Stomach smooth muscle (tissue), 2 donors: ENCODE results near the gene PTPN23.
"Not testable (repeated sequence)": the region's sequence is repeated elsewhere in the genome, so short reads cannot be mapped to it uniquely, and the experiment has no call there.

ENCODE experiments used
- H3K27ac ChIP-seq: one replicate; pipeline ENCODE4 v1.7.0; 2013; ENCODE audit warnings: mild to moderate bottlenecking, low read length, inconsistent platforms
- H3K27me3 ChIP-seq, 2 donors: one replicate each; pipeline ENCODE4 v1.7.0; 2013; ENCODE audit warnings: low read length in 2 of 2; ENCODE audit not compliant: insufficient read depth in 2 of 2, control insufficient read depth in 1 of 2
- H3K36me3 ChIP-seq, 2 donors: one replicate each; pipeline ENCODE4 v1.7.0; 2013; ENCODE audit warnings: low read length in 2 of 2; ENCODE audit not compliant: control insufficient read depth in 2 of 2, insufficient read depth in 2 of 2
- H3K4me1 ChIP-seq: one replicate; pipeline ENCODE4 v1.7.0; 2013; ENCODE audit warnings: low read length; ENCODE audit not compliant: control insufficient read depth, insufficient read depth
- H3K4me3 ChIP-seq, 2 donors: one replicate each; pipeline ENCODE4 v1.7.0; 2013; ENCODE audit warnings: low read length in 2 of 2
- H3K9ac ChIP-seq, 2 donors: one replicate each; pipeline ENCODE4 v1.7.0; 2013; ENCODE audit warnings: low read length in 2 of 2, mild to moderate bottlenecking in 1 of 2
- H3K9me3 ChIP-seq, 2 donors: one replicate each; pipeline ENCODE4 v1.7.0; 2013; ENCODE audit warnings: low read length in 2 of 2; ENCODE audit not compliant: control insufficient read depth in 2 of 2
- donor health status: healthy.
- donor health status: Pancreatic carcinoma.

Gene PTPN23

DNA sequence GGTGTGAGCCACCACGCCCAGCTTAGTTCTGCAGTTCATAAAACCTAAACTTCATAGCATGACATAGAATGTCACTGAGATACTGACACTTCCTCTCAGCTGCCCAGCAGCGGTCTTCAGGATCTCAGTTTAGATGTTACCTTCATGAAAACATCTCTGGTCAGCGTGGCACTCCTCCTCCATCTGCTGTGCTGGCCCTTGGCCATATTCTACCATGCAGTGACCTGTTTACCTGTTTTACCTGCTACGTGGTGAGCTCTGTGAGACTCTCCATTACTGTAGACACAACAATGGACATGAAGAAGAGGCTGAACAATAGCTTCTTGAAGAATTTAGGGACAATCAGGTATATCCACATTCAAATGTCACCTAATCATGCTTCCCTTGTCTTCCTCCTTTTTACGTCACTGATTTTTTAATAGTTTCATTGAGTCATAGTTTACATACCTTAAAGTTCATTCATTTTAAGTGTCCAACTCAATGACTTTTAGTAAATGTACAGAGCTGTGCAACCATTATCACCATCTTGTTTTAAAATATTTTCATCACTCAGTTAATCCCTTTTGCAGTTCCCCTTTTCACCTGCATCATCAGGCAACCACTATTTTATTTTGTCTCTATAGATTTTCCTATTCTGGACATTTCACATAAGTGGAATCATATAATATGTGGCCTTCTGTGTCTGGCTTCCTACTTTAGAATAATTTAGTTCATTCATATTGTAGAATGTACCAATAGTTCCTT is 32.2 kb upstream of the PTPN23 start:
- no peaks in the 10 kb centered on the region for H3K4me1 ChIP-seq
- no peaks in the 10 kb centered on the region for H3K9me3 ChIP-seq
- H3K4me3 ChIP-seq, result no peak overlapping the region
- H3K27me3 ChIP-seq, result no peaks in the 10 kb centered on the region
- no peak overlapping the region for H3K9ac ChIP-seq
- peaks cover 7 to 22% of the 10 kb centered on the region in 2 donors for H3K36me3 ChIP-seq
- H3K27ac ChIP-seq, result no peak overlapping the region

GRCh38 chr3:47355010-47355409 is 25.8 kb upstream of the PTPN23 start:
- H3K27me3 ChIP-seq, result no peaks in the 10 kb centered on the region
- H3K9me3 ChIP-seq, result peaks cover 0 to 6% of the 10 kb centered on the region in 2 donors
- no peak overlapping the region for H3K4me3 ChIP-seq

DNA sequence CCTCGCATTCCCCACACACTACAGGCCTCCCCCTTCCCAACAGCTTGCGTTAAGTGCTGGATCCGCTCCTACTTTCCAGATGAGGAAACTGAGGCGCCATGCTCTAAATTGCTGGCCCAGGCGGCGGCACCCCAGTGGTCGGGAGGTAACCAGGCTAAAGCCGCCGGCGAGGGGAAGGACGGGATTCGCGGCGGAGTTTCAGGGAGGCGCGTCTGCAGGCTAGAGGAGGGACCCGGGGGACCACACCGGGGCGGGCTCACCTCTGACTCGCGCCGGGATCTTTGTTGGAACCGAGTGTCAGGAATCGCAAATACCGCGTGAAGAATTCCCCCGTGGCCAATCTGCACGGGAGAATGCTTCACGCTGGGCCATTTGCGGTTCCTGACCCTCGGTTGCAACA is 24.6 kb upstream of the PTPN23 start:
- Histone ChIP-seq H3K27me3 (no peaks in the 10 kb centered on the region), H3K9me3 (peaks cover 0 to 6% of the 10 kb centered on the region in 2 donors), H3K9ac (no peak overlapping the region), H3K4me1 (no peaks in the 10 kb centered on the region), H3K36me3 (no peaks in the 10 kb centered on the region), H3K4me3 (no peak overlapping the region), H3K27ac (no peak overlapping the region)

More at GRCh38 chr3:47355010-47355409, 25.8 kb upstream of the PTPN23 start:
- Histone ChIP-seq H3K9ac (no peak overlapping the region), H3K4me1 (no peaks in the 10 kb centered on the region), H3K27ac (no peak overlapping the region), H3K36me3 (no peaks in the 10 kb centered on the region)

DNA sequence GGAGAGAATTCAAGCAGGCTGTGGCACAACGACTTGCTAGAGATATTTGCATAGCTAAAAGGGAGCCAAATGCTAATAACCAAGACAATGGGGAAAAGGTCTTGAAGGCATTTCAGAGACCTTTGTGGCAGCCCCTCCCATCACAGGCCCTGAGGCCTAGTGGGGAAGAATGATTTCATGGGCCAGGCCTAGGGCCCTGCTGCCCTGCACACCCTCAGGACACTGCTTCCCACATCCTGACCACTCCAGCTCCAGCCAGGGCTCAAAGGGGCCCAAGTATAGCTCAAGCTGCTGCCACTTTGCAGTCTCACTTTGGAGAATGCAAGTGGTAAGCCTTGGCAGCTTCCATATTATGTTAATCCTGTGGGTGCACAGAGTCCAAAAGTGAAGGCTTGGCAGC is 21.5 kb upstream of the PTPN23 start:
- Histone ChIP-seq H3K4me3 (no peak overlapping the region), H3K27ac (no peak overlapping the region), H3K9ac (no peak overlapping the region), H3K4me1 (no peaks in the 10 kb centered on the region), H3K27me3 (no peaks in the 10 kb centered on the region), H3K9me3 (peaks cover 0 to 6% of the 10 kb centered on the region in 2 donors), H3K36me3 (no peaks in the 10 kb centered on the region)

GRCh38 chr3:47360110-47360517 is 20.7 kb upstream of the PTPN23 start:
- H3K4me3 ChIP-seq, H3K36me3 ChIP-seq, H3K9me3 ChIP-seq, H3K4me1 ChIP-seq, H3K9ac ChIP-seq, H3K27me3 ChIP-seq, H3K27ac ChIP-seq: not testable (repeated sequence)

GRCh38 chr3:47362701-47363100 is 18.1 kb upstream of the PTPN23 start:
- Histone ChIP-seq H3K4me3 (no peak overlapping the region), H3K9me3 (peaks cover 0 to 6% of the 10 kb centered on the region in 2 donors), H3K27ac (no peak overlapping the region), H3K27me3 (no peaks in the 10 kb centered on the region), H3K4me1 (peaks cover 2% of the 10 kb centered on the region), H3K36me3 (no peaks in the 10 kb centered on the region), H3K9ac (no peak overlapping the region)

DNA sequence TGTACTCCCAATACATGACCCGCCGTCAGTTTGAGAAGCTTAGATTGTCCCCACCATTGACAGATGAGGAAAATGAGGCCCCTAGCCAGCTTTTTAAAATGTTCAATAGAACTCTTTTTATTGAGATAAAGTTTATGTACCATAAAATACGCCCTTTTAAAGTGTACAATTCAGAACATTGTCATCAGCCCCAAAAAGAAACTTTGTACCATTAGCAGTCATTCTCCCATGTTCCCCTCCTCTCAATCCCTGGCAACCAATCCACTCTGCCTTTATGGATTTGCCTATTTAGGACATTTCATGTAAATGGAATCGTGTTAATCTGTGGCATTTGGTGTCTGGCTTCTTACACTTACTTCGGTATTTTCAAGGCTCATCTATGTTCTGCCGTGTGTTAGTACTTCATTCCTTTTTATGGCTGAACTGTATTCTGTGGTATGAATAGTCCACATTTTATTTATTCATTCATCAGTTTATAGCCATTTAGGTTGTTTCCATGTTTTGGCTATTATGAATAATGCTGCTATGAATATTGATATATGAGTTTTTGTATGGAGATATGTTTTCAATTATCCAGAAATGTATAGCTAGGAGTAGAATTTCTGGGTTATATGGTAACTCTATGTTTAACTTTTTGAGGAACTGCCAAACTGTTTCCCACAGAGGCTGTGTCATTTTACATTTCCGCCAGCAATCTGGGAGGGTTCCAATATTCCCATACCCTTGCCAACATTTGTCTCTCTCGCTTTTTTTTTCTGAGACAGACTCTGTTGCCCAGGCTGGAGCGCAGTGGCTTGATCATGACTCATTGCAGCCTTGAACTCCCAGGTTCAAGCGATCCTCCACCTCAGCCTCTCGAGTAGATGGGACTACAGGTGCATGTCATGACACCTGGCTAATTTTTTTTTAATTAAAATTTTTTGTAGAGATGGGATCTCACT is 15.3 kb upstream of the PTPN23 start:
- Histone ChIP-seq H3K9me3 (no peaks in the 10 kb centered on the region), H3K27ac (no peak overlapping the region), H3K9ac (no peak overlapping the region), H3K4me3 (no peak overlapping the region), H3K27me3 (peaks cover 2 to 3% of the 10 kb centered on the region in 2 donors), H3K4me1 (peaks cover 2% of the 10 kb centered on the region), H3K36me3 (no peaks in the 10 kb centered on the region)

DNA sequence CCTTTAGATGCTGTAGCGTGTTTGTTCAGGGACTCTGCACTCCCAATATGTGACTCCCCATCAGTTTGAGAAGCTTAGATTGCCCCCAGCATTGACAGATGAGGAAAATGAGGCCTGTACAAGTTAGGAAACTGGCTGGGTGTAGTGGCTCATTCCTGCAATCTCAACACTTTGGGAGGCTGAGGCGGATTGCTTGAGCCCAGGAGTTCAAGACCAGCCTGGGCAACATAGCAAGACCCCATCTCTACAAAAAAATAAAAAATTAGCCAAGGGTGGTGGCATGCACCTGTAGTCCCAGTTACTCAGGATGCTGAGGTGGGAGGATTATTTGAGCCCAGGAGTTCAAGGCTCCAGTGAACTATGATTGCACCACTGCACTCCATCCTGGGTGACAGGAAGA is 14.0 kb upstream of the PTPN23 start:
- H3K9me3 ChIP-seq, result no peaks in the 10 kb centered on the region

DNA sequence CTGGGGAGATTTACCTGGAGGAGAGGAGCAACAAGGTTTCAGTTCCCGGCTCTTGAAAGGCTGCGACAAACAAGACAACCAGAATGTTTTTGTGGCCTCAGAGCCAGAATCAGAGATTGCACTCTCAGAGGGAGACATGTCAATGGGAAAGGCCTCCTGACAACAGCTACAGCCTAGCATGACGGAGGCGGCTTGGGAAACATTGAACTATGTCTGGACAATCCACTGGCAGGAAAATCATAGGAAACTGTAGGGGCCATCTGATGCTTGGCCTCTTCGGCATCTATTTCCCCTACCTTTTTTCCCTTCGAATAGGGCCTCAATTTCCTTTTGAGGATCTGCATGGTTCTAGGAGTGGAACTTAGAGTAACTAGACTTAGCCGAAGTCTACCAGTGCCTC is 13.2 kb upstream of the PTPN23 start:
- Histone ChIP-seq H3K36me3 (no peaks in the 10 kb centered on the region), H3K4me1 (peaks cover 2% of the 10 kb centered on the region), H3K27me3 (peaks cover 7 to 13% of the 10 kb centered on the region in 2 donors), H3K27ac (no peak overlapping the region), H3K9me3 (no peaks in the 10 kb centered on the region), H3K4me3 (no peak overlapping the region), H3K9ac (no peak overlapping the region)

More for the DNA sequence above, 14.0 kb upstream of the PTPN23 start:
- Histone ChIP-seq H3K4me1 (peaks cover 2% of the 10 kb centered on the region), H3K9ac (no peak overlapping the region), H3K27ac (no peak overlapping the region), H3K36me3 (no peaks in the 10 kb centered on the region), H3K27me3 (peaks cover 7 to 11% of the 10 kb centered on the region in 2 donors), H3K4me3 (no peak overlapping the region)

- H3K9ac ChIP-seq, H3K36me3 ChIP-seq, H3K9me3 ChIP-seq, H3K27ac ChIP-seq, H3K4me1 ChIP-seq, H3K4me3 ChIP-seq: not testable (repeated sequence)
- H3K27me3 ChIP-seq, result peaks cover 7 to 13% of the 10 kb centered on the region in 2 donors
Observed at GRCh38 chr3:47370020-47370419, 10.8 kb upstream of the PTPN23 start.
